Measurements from ENCODE around the gene BARD1.

BARD1 gene

GRCh38 chr2:214713080-214713830 lies 96.2 kb downstream of the BARD1 start:
- Histone ChIP-seq H4K20me1 (ENCODE audit: control insufficient read depth, insufficient read depth, low read depth, low read length) (no peaks in the 10 kb centered on the region), H3K27ac (ENCODE audit: low read depth, low read length) (no peak overlapping the region), H3K4me2 (ENCODE audit: low read length) (no peak overlapping the region), H3K4me1 (ENCODE audit: control insufficient read depth, low read length) (no peaks in the 10 kb centered on the region), H3K4me3 (ENCODE audit: low read length) (no peak overlapping the region), H3K79me2 (ENCODE audit: control insufficient read depth, low read length) (no peaks in the 10 kb centered on the region), H3F3A (ENCODE audit: control insufficient read depth, insufficient read depth) (no peaks in the 10 kb centered on the region), H3K9me3 (ENCODE audit: control insufficient read depth, insufficient read depth, low read length) (no peaks in the 10 kb centered on the region), H3K36me3 (ENCODE audit: control insufficient read depth, low read length) (no peaks in the 10 kb centered on the region), H3K27me3 (ENCODE audit: control insufficient read depth, low read length) (no peaks in the 10 kb centered on the region), H3K9me2 (replicated peaks; ENCODE audit: control insufficient read depth, low read length) (no peaks in the 10 kb centered on the region)
- TF ChIP-seq CTCF (IDR thresholded peaks at IDR 0.05; ENCODE audit: low read depth, low read length, poor library complexity, severe bottlenecking), result no peak
- TF ChIP-seq EZH2phosphoT487 (IDR thresholded peaks at IDR 0.05; ENCODE audit: borderline replicate concordance, low read length), result no peak

- Histone ChIP-seq H3K4me3 (ENCODE audit: low read length) (no peak overlapping the region), H4K20me1 (ENCODE audit: control insufficient read depth, insufficient read depth, low read depth, low read length) (no peaks in the 10 kb centered on the region), H3K4me2 (ENCODE audit: low read length) (no peak overlapping the region), H3K9me2 (replicated peaks; ENCODE audit: control insufficient read depth, low read length) (no peaks in the 10 kb centered on the region), H3F3A (ENCODE audit: control insufficient read depth, insufficient read depth) (no peaks in the 10 kb centered on the region), H3K4me1 (ENCODE audit: control insufficient read depth, low read length) (no peaks in the 10 kb centered on the region), H3K79me2 (ENCODE audit: control insufficient read depth, low read length) (no peaks in the 10 kb centered on the region), H3K27me3 (ENCODE audit: control insufficient read depth, low read length) (no peaks in the 10 kb centered on the region), H3K36me3 (ENCODE audit: control insufficient read depth, low read length) (no peaks in the 10 kb centered on the region), H3K9me3 (ENCODE audit: control insufficient read depth, insufficient read depth, low read length) (no peaks in the 10 kb centered on the region), H3K27ac (ENCODE audit: low read depth, low read length) (no peak overlapping the region)
- TF ChIP-seq CTCF (IDR thresholded peaks at IDR 0.05; ENCODE audit: low read depth, low read length, poor library complexity, severe bottlenecking) (no peak), EZH2phosphoT487 (IDR thresholded peaks at IDR 0.05; ENCODE audit: borderline replicate concordance, low read length) (no peak)
Measured at GRCh38 chr2:214710729-214711128, 98.8 kb downstream of the BARD1 start.

- Histone ChIP-seq H3K9me2 (replicated peaks; ENCODE audit: control insufficient read depth, low read length) (no peaks in the 10 kb centered on the region), H3K9me3 (ENCODE audit: control insufficient read depth, insufficient read depth, low read length) (no peaks in the 10 kb centered on the region), H3K27me3 (ENCODE audit: control insufficient read depth, low read length) (no peaks in the 10 kb centered on the region), H3K79me2 (ENCODE audit: control insufficient read depth, low read length) (no peaks in the 10 kb centered on the region), H4K20me1 (ENCODE audit: control insufficient read depth, insufficient read depth, low read depth, low read length) (no peaks in the 10 kb centered on the region), H3K4me3 (ENCODE audit: low read length) (no peak overlapping the region), H3K36me3 (ENCODE audit: control insufficient read depth, low read length) (no peaks in the 10 kb centered on the region), H3K4me2 (ENCODE audit: low read length) (no peak overlapping the region), H3F3A (ENCODE audit: control insufficient read depth, insufficient read depth) (no peaks in the 10 kb centered on the region), H3K4me1 (ENCODE audit: control insufficient read depth, low read length) (no peaks in the 10 kb centered on the region), H3K27ac (ENCODE audit: low read depth, low read length) (no peak overlapping the region)
- no peak for TF ChIP-seq CTCF (IDR thresholded peaks at IDR 0.05; ENCODE audit: low read depth, low read length, poor library complexity, severe bottlenecking)
- TF ChIP-seq EZH2phosphoT487 (IDR thresholded peaks at IDR 0.05; ENCODE audit: borderline replicate concordance, low read length), result no peak
Measured at GRCh38 chr2:214706986-214707385, 102.5 kb downstream of the BARD1 start.

Measured in DOHH2 (cell line).